Thyroid gland (tissue), 4 donors: ENCODE measurements around the gene DIP2B.

Source experiments
- POLR2A ChIP-seq, 2 donors: fragments of 450-650 bp; IDR thresholded peaks; one replicate each; pipeline ENCODE4 v1.6.1; 2017; ENCODE audit warnings: antibody characterized with exemption in 2 of 2, mild to moderate bottlenecking in 2 of 2, moderate library complexity in 1 of 2
- TF ChIP-seq, protein P1 (sequence below), 6 experiments: fragments of 200-600 bp in 3 of 6; fragments of 450-650 bp in 3 of 6; sonication (generic) in 3 of 6; IDR thresholded peaks; one replicate each; pipeline ENCODE4 v1.5.1; 2016 to 2019; ENCODE audit warnings: antibody characterized with exemption in 6 of 6, mild to moderate bottlenecking in 2 of 6, inconsistent platforms in 1 of 6, moderate library complexity in 1 of 6

- TF ChIP-seq, protein P1, sequence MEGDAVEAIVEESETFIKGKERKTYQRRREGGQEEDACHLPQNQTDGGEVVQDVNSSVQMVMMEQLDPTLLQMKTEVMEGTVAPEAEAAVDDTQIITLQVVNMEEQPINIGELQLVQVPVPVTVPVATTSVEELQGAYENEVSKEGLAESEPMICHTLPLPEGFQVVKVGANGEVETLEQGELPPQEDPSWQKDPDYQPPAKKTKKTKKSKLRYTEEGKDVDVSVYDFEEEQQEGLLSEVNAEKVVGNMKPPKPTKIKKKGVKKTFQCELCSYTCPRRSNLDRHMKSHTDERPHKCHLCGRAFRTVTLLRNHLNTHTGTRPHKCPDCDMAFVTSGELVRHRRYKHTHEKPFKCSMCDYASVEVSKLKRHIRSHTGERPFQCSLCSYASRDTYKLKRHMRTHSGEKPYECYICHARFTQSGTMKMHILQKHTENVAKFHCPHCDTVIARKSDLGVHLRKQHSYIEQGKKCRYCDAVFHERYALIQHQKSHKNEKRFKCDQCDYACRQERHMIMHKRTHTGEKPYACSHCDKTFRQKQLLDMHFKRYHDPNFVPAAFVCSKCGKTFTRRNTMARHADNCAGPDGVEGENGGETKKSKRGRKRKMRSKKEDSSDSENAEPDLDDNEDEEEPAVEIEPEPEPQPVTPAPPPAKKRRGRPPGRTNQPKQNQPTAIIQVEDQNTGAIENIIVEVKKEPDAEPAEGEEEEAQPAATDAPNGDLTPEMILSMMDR (IDR thresholded peaks at IDR 0.05), result no peak
- no peak for TF ChIP-seq POLR2A (IDR thresholded peaks at IDR 0.05)
Observed at GRCh38 chr12:50573271-50573670, 68.5 kb downstream of the DIP2B start.
